Body of pancreas (tissue), 4 donors: ENCODE data around the gene SERPINB1. TPM values are rescaled to one million over a fixed set of nuclear protein-coding genes. Genes with fewer than 3 reads are reported as not detected.
A peak's percentile ranks its signal among the peaks of the same experiment; 100 is the strongest.

ENCODE experiments used
- ATAC-seq: fragments of 150-250 bp; one replicate; pipeline ENCODE4 v1.9.1; 2016
- DNase-seq, 4 donors: peaks; one replicate each; pipeline ENCODE4 v3.0.0-alpha.2; 2019
- H3K27ac ChIP-seq, 4 donors: fragments of 200-600 bp; sonication (generic); 1 replicate in 3 of 4; 2 replicates in 1 of 4; pipeline versions ENCODE4 v1.5.1 to v1.6.1; 2016 to 2019; ENCODE audit warnings: mild to moderate bottlenecking in 1 of 4, mixed read lengths in 1 of 4, moderate library complexity in 1 of 4
- H3K27me3 ChIP-seq, 2 donors: fragments of 200-600 bp; sonication (generic); one replicate each; pipeline ENCODE4 v1.6.0; 2016; ENCODE audit warnings: mild to moderate bottlenecking in 1 of 2
- H3K36me3 ChIP-seq, 2 donors: fragments of 200-600 bp; sonication (generic); replicated peaks in 1 of 2; 2 replicates each; pipeline ENCODE4 v1.5.1; 2016; ENCODE audit warnings: low read depth in 2 of 2; ENCODE audit not compliant: insufficient read depth in 1 of 2
- H3K4me1 ChIP-seq: fragments of 200-600 bp; sonication (generic); one replicate; pipeline ENCODE4 v1.6.0; 2016
- H3K4me3 ChIP-seq, 2 donors: fragments of 200-600 bp; sonication (generic); 1 replicate in 1 of 2; 2 replicates in 1 of 2; pipeline ENCODE4 v1.5.1; 2016 to 2019
- H3K9me3 ChIP-seq, 3 donors: fragments of 200-600 bp; sonication (generic); 1 replicate in 2 of 3; 2 replicates in 1 of 3; pipeline ENCODE4 v1.5.1; 2016
- CTCF ChIP-seq, 7 experiments: fragments of 450-650 bp in 4 of 7; fragments of 200-600 bp in 3 of 7; sonication (generic) in 3 of 7; IDR thresholded peaks; one replicate each; pipeline ENCODE4 v1.5.1; 2016 to 2019; ENCODE audit warnings: antibody characterized with exemption in 7 of 7
- POLR2A ChIP-seq, 3 donors: fragments of 450-650 bp; IDR thresholded peaks; one replicate each; pipeline ENCODE4 v1.6.1; 2016; ENCODE audit warnings: antibody characterized with exemption in 3 of 3, mild to moderate bottlenecking in 2 of 3
- WGBS, 2 donors: methylation state at CpG; one replicate each; pipeline ENCODE4 v1.1.5; 2017; 5-methylcytosine and 5-hydroxymethylcytosine counted together
- intact Hi-C: fragments of 100-400 bp; cut with DNase I; formaldehyde crosslinking; loops from one replicate; pipeline ENCODE4 v1.15.1; 2023
- total RNA-seq, 2 donors: library from RNA; depleted of rRNA; stranded (reverse); fragments of >200 nt; gene quantifications; one replicate each; pipeline ENCODE4 v1.1.0, GENCODE V29; 2016

SERPINB1 gene
- total RNA-seq, 2 donors from 2014 or later = 19.1 to 80.4 TPM

- H3K27ac ChIP-seq = peak overlapping the region in 2 of 4 donors; percentile 51 to 64
- no peak for ATAC-seq
- no peaks in the 10 kb centered on the region for H3K36me3 ChIP-seq
- peaks cover 34% of the 10 kb centered on the region for H3K4me1 ChIP-seq
- DNase-seq = no peak
- no peak for TF ChIP-seq CTCF (IDR thresholded peaks at IDR 0.05)
- TF ChIP-seq POLR2A (IDR thresholded peaks at IDR 0.05) = no peak
- intact Hi-C loops = no loop called here
- no peaks in the 10 kb centered on the region for H3K9me3 ChIP-seq
- no peaks in the 10 kb centered on the region for H3K27me3 ChIP-seq
- no peak overlapping the region for H3K4me3 ChIP-seq
- WGBS, 2 donors = 90 to 93% methylated on average over 17 of the region's 17 CpGs
These were observed 10.3 kb upstream of the SERPINB1 start for GRCh38 chr6:2851727-2852513.

GRCh38 chr6:2850538-2851113, 9.0 kb upstream of the SERPINB1 start:
- peak; percentile 22 for ATAC-seq
- H3K4me3 ChIP-seq = no peak overlapping the region
- TF ChIP-seq CTCF (IDR thresholded peaks at IDR 0.05) (no peak), POLR2A (IDR thresholded peaks at IDR 0.05) (no peak)
- H3K9me3 ChIP-seq = no peaks in the 10 kb centered on the region
- peak overlapping the region in 3 of 4 donors; percentile 34 to 64 (median 51) for H3K27ac ChIP-seq
- no peak for DNase-seq
- H3K27me3 ChIP-seq = no peaks in the 10 kb centered on the region
- H3K36me3 ChIP-seq = no peaks in the 10 kb centered on the region
- intact Hi-C loops = no loop called here
- WGBS, 2 donors = 9% methylated on average over 5 of the region's 5 CpGs
- H3K4me1 ChIP-seq = peaks cover 45% of the 10 kb centered on the region

- H3K4me1 ChIP-seq = peaks cover 31% of the 10 kb centered on the region
These were observed 7.2 kb upstream of the SERPINB1 start for GRCh38 chr6:2848851-2849250.

GRCh38 chr6:2845880-2846208, 4.2 kb upstream of the SERPINB1 start:
- 27 to 32% methylated on average over 6 of the region's 6 CpGs for WGBS, 2 donors
- TF ChIP-seq CTCF (IDR thresholded peaks at IDR 0.05) = no peak
- TF ChIP-seq POLR2A (IDR thresholded peaks at IDR 0.05) = no peak
- Histone ChIP-seq H3K27ac (peak overlapping the region in 3 of 4 donors; percentile 55 to 80 (median 74)), H3K4me3 (no peak overlapping the region), H3K4me1 (peaks cover 35% of the 10 kb centered on the region), H3K36me3 (no peaks in the 10 kb centered on the region), H3K9me3 (no peaks in the 10 kb centered on the region), H3K27me3 (no peaks in the 10 kb centered on the region)
- ATAC-seq = no peak
- intact Hi-C loops = no loop called here
- DNase-seq = no peak

More at GRCh38 chr6:2848851-2849250, 7.2 kb upstream of the SERPINB1 start:
- intact Hi-C loops = no loop called here
- Histone ChIP-seq H3K4me3 (no peak overlapping the region), H3K9me3 (no peaks in the 10 kb centered on the region), H3K27me3 (no peaks in the 10 kb centered on the region), H3K36me3 (no peaks in the 10 kb centered on the region), H3K27ac (no peak overlapping the region)
- 66 to 79% methylated on average over 10 of the region's 10 CpGs for WGBS, 2 donors
- DNase-seq (no peak), ATAC-seq (no peak)
- TF ChIP-seq POLR2A (IDR thresholded peaks at IDR 0.05) = no peak
- TF ChIP-seq CTCF (IDR thresholded peaks at IDR 0.05) = no peak
